HG03135 (cell line): Measurements from ENCODE around the gene ZNF563.

Source experiments
- ATAC-seq: cut with Tn5 transposase; IDR thresholded peaks from one replicate; pipeline ENCODE4 v1.9.1; 2021; ENCODE audit warnings: mild to moderate bottlenecking, moderate library complexity; ENCODE audit not compliant: unreplicated experiment

ZNF563 gene

DNA sequence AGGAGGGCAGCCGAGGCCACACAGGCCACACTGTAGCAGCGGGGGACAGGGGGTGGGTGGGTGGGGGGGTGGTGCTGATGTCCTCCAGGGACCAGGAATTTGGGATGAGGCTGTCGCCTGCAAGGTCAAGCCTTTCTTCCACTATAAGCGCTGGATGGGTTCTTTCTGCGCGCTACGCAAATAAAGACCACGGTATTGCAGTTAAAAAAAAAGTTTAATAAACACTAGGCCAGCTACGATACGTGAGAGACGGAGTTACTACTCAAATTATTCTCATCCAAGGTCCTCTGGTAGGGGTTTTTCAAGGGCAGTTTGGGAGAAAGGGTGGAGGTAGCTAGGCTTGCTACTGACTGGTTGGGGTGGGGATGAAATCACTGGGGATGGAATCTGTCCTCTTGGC is 38.2 kb downstream of the ZNF563 start:
- peak; percentile 3 for ATAC-seq

- ATAC-seq = peak; percentile 85
Observed at GRCh38 chr19:12294249-12295158, 38.9 kb downstream of the ZNF563 start, which contains the start of gene ZNF44. TSS of gene ZNF44 (minus strand) at chr19:12294883. CDS start at chr19:12294694, 189 bp downstream.

GRCh38 chr19:12293777-12294248 is 39.6 kb downstream of the ZNF563 start:
- peak; percentile 66 for ATAC-seq

DNA sequence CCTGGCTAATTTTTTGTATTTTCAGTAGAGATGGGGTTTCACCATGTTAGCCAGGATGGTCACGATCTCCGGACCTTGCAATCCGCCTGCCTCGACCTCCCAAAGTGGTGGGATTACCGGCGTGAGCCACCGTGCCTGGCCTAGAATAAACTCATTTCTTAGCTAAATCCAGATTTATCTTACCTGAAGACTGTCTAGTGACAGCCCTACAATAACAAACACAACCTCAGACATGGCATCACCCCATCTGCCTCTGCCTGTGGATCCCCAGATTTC is 43.7 kb downstream of the ZNF563 start:
- no peak for ATAC-seq

- no peak for ATAC-seq
Observed at GRCh38 chr19:12287958-12288500, 45.4 kb downstream of the ZNF563 start.

DNA sequence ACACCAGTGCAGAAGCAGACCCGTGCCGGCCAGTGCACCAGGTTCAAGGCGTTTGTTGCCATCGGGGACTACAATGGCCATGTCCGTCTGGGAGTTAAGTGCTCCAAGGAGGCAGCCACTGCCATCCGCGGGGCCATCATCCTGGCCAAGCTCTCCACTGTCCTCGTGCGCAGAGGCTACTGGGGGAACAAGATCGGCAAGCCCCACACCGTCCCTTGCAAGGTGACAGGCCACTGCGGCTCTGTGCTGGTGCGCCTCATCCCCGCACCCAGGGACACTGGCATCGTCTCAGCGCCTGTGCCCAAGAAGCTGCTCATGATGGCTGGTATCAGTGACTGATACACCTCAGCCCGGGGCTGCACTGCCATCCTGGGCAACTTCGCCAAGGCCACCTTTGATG is 48.8 kb downstream of the ZNF563 start:
- ATAC-seq = no peak

- ATAC-seq = no peak
Observed at GRCh38 chr19:12284226-12284625, 49.2 kb downstream of the ZNF563 start.

- ATAC-seq = no peak
Observed at GRCh38 chr19:12278713-12279112, 54.7 kb downstream of the ZNF563 start.

GRCh38 chr19:12272980-12273901 is 60.2 kb downstream of the ZNF563 start:
- no peak for ATAC-seq

DNA sequence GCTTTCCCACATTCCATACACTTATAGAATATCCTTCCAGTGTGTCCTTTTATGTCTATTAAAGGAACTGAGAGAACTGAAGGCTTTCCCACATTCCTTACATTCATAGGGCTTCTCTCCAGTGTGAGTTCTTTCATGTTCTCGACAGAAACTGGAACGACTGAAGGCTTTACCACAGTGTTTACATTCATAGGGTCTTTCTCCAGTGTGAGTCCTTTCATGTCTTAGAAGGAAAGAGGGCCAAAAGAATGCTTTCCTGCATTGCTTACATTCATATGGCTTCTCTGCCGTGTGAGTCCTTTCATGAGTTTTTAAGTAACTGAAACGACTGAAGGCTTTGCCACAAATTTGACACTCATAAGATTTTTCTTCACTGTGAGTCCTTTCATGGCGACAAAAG is 61.0 kb downstream of the ZNF563 start:
- no peak for ATAC-seq

GRCh38 chr19:12270854-12271253 is 62.6 kb downstream of the ZNF563 start:
- ATAC-seq = no peak
